ELR (cell line): ENCODE measurements around the gene AGBL1.
"Not testable (repeated sequence)": the region's sequence is repeated elsewhere in the genome, so short reads cannot be mapped to it uniquely, and the experiment has no call there.

Experiments
- DNase-seq: peaks from one replicate; pipeline ENCODE4 v3.0.0-alpha.2; 2015; ENCODE audit warnings: low read depth

The AGBL1 gene

GRCh38 chr15:86876387-86876944 lies 796.8 kb downstream of the AGBL1 start:
- DNase-seq = no peak

- no peak for DNase-seq
Observed at GRCh38 chr15:86877171-86877631, 797.5 kb downstream of the AGBL1 start.

GRCh38 chr15:86878844-86879243 lies 799.2 kb downstream of the AGBL1 start:
- not testable (repeated sequence) for DNase-seq

GRCh38 chr15:86879250-86880229 lies 799.9 kb downstream of the AGBL1 start:
- DNase-seq = no peak

GRCh38 chr15:86885616-86886015 lies 805.9 kb downstream of the AGBL1 start:
- DNase-seq = no peak

GRCh38 chr15:86892774-86893449 lies 813.2 kb downstream of the AGBL1 start:
- DNase-seq = no peak

- no peak for DNase-seq
Observed at GRCh38 chr15:86894269-86894668, 814.6 kb downstream of the AGBL1 start.

GRCh38 chr15:86903642-86904421 lies 824.2 kb downstream of the AGBL1 start:
- DNase-seq = no peak

- no peak for DNase-seq
Observed at GRCh38 chr15:86905625-86906256, 826.1 kb downstream of the AGBL1 start.

- DNase-seq = no peak
Observed at GRCh38 chr15:86906376-86906775, 826.7 kb downstream of the AGBL1 start.

GRCh38 chr15:86911022-86911421 lies 831.4 kb downstream of the AGBL1 start:
- DNase-seq = no peak

- no peak for DNase-seq
Observed at GRCh38 chr15:86912661-86913060, 833.0 kb downstream of the AGBL1 start.

GRCh38 chr15:86915811-86916331 lies 836.2 kb downstream of the AGBL1 start:
- peak; percentile 59 for DNase-seq

- no peak for DNase-seq
Observed at GRCh38 chr15:86916671-86917360, 837.1 kb downstream of the AGBL1 start.

GRCh38 chr15:86917361-86917671 lies 837.6 kb downstream of the AGBL1 start:
- DNase-seq = no peak

GRCh38 chr15:86919581-86919980 lies 839.9 kb downstream of the AGBL1 start:
- DNase-seq = no peak

- DNase-seq = no peak
Observed at GRCh38 chr15:86929461-86929860, 849.8 kb downstream of the AGBL1 start.

- no peak for DNase-seq
Observed at GRCh38 chr15:86932456-86932855, 852.8 kb downstream of the AGBL1 start.

- no peak for DNase-seq
Observed at GRCh38 chr15:86935841-86936240, 856.2 kb downstream of the AGBL1 start.

GRCh38 chr15:86942285-86942684 lies 862.6 kb downstream of the AGBL1 start:
- DNase-seq = no peak

GRCh38 chr15:86948719-86949118 lies 869.0 kb downstream of the AGBL1 start:
- no peak for DNase-seq
